Transverse colon (tissue), 3 donors: ENCODE measurements around the gene APOL5.

Source experiments
- EP300 ChIP-seq: sonication (generic); formaldehyde crosslinking; IDR thresholded peaks from one replicate; pipeline ENCODE4 v1.6.1; 2017; ENCODE audit warnings: antibody characterized with exemption, low read depth
- POLR2A ChIP-seq: fragments of 450-650 bp; IDR thresholded peaks from one replicate; pipeline ENCODE4 v1.6.1; 2016; ENCODE audit warnings: antibody characterized with exemption, mild to moderate bottlenecking, moderate library complexity
- TF ChIP-seq, protein P1 (sequence below), 5 experiments: fragments of 200-600 bp in 3 of 5; fragments of 450-650 bp in 2 of 5; sonication (generic) in 3 of 5; IDR thresholded peaks; 1 replicate in 2 of 5; 2 replicates in 3 of 5; pipeline ENCODE4 v1.5.1; 2016 to 2017; ENCODE audit warnings: antibody characterized with exemption in 5 of 5, inconsistent platforms in 3 of 5, mild to moderate bottlenecking in 2 of 5, moderate library complexity in 1 of 5

DNA sequence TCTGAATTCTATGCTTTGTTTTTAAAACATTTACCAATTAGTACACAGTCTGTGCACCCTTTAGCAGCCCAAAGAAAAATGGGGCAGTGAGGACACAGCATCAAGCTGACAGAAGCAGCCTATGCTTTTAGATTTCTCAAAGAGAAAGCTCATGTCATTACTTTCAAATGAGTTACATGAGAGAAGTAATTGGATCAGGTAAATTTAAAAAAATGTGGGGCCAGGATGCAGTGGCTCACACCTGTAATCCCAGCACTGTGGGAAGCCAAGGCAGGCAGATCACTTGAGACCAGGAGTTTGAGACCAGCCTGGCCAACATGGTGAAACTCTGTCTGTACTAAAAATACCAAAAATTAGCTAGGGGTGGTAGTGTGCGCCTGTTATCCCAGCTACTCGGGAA is 57.7 kb downstream of the APOL5 start:
- TF ChIP-seq, protein P1, sequence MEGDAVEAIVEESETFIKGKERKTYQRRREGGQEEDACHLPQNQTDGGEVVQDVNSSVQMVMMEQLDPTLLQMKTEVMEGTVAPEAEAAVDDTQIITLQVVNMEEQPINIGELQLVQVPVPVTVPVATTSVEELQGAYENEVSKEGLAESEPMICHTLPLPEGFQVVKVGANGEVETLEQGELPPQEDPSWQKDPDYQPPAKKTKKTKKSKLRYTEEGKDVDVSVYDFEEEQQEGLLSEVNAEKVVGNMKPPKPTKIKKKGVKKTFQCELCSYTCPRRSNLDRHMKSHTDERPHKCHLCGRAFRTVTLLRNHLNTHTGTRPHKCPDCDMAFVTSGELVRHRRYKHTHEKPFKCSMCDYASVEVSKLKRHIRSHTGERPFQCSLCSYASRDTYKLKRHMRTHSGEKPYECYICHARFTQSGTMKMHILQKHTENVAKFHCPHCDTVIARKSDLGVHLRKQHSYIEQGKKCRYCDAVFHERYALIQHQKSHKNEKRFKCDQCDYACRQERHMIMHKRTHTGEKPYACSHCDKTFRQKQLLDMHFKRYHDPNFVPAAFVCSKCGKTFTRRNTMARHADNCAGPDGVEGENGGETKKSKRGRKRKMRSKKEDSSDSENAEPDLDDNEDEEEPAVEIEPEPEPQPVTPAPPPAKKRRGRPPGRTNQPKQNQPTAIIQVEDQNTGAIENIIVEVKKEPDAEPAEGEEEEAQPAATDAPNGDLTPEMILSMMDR (IDR thresholded peaks at IDR 0.05) = no peak
- TF ChIP-seq POLR2A (no peak), EP300 (no peak)
